ENCODE measurements around the gene SEL1L3. TPM values are rescaled to one million over a fixed set of nuclear protein-coding genes. Genes with fewer than 3 reads are reported as not detected.
"Not testable (repeated sequence)": the region's sequence is repeated elsewhere in the genome, so short reads cannot be mapped to it uniquely, and the experiment has no call there.

Gene SEL1L3
- polyA plus RNA-seq, 1 donor: 26.1 TPM

DNA sequence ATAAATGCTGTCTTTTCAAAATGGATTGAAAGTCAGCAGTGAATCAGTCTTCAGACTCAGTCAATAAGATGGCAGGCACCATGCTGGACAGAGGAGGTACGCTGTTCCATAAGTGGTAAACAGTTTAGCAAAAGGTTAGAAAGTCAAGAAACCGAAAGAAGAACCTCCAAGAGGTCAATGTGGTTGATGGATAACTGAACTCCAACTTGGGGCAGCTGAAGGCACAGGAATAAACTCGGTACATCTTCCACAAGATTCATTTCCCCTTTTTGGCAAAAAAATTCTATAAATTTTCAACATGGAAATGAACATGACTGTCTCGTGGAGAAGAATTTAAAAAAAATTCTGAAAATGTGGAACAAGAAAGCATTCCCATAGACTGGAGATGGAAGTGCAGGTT lies 18.4 kb upstream of the SEL1L3 start:
- DNase-seq: no peak

DNA sequence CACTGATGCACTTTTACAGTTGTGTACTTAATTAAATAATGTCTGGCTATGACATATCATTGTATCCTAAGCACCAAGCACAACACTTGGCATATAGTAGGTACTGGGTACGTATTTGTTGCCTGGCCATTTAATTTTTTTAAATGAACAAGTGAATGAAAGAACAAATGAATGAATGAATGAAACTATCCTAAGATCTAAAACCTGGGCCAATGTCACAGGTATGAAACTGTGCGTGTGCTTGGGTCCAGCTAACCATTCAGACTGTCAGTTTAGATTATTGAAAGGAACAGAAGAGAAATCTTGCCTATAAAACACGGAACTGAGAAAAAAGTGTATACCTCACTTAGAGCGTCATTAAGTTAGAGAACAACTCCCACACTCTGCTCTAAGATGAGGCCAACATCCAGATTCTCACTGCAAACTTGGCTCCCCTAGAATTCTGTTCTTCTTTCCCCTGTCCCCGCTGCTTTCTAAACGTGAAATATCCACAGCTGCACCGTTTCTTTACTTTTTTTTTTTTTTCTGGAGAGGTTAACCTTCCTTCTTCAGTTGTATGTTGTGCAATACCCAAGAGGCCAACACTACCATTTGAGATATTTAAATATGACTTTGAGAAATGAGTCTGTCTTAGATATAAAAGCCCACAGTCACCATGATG lies 17.3 kb upstream of the SEL1L3 start:
- no peak for DNase-seq

DNA sequence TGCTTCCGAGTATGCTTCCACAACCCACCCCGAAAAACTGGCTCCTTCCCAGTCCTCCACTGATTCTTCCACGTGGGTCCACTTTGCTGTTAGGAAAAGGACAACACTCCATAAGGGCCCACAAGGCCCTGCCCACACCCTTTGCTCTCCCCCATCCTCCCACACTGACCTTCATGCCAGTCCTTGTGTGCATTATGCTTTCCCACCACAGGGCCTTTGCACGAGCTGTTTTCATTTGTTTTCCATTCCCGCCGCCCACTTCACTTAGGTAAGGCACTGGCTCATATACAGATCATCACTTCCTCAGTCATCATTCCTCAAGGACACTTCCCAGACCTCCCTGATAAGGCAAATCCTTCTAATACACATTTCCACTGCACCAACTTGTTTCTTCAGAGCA lies 16.8 kb upstream of the SEL1L3 start:
- no peak for DNase-seq

DNA sequence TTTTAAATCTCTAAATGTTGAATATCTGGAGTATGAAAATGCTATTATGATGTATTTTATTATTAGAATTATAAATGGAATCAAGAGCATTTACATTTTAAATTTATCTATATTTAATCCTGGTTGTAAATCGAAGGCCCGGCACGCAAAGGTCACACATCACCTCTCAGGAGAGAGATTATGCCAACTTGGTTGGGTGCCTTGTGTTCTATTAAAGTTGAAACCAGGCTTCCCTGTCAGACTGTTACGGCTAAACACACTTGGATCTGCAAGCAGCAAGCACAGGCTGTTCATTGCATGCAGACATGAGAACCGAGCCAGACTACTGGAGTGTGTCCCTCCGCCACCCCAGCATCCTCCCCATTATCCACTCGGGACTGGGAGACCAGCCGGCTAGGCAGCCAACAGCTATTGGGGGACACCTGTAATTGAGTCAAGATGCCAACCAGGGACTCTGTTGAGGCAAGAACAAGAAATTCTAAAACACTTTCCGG lies 16.4 kb upstream of the SEL1L3 start:
- DNase-seq: no peak

DNA sequence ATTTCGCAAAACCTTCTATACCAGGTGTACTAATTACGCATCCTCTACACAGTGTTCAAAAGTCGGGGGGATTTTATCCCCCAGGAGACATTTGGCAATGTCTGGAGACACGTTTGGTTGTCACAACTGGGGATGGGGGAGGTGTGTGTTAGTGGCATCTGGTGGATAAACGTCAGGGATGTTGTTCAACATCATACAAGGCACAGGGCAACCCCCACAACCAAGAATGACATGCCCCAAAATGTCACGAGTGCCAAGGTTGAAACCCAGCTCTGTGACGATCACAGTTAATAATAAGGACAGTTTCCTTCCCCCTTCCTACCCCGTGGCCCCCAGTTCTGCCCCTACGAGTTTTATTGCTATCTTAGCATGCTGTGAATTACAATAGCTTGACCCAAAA lies 15.9 kb upstream of the SEL1L3 start:
- no peak for DNase-seq

DNA sequence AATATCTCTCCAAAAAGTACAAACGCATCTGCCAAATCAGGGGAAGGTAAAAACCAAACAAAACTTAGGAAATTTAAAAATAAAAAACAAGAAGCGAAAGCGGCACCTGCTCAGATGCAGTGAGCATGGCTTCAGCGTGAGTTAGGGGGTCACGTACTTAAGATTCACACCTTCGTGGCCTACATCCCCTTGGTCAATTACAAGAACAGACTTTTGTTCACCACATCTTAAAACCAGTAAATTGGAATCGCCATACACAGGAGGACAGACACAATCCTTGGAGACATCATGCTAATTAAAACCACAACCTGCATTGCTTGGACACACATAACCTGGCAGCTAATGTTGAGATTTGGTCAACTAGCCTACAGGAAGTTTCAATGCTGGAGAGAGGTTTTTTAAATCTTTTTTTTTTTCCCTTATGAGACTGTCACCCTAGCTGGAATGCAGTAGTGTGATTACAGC lies 12.5 kb upstream of the SEL1L3 start:
- no peak for DNase-seq

DNA sequence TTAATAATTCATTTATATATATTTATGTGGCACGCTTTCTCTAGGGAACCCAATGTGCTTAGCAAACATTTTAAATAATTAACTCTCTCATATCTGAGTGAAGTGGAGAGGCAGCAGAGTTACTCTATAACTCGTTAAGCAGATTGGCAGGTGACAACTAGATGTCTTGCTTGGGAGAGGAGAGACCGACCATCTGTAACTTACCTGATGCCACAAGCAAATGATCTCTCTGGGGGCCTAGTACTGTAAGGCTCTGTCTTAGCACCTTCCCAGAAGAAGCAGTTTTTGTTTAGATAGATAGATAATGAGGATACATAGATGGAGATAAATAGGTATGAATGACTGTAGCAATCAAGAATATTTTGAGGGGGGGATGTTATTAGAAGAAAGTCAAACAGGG lies 11.9 kb upstream of the SEL1L3 start:
- no peak for DNase-seq

DNA sequence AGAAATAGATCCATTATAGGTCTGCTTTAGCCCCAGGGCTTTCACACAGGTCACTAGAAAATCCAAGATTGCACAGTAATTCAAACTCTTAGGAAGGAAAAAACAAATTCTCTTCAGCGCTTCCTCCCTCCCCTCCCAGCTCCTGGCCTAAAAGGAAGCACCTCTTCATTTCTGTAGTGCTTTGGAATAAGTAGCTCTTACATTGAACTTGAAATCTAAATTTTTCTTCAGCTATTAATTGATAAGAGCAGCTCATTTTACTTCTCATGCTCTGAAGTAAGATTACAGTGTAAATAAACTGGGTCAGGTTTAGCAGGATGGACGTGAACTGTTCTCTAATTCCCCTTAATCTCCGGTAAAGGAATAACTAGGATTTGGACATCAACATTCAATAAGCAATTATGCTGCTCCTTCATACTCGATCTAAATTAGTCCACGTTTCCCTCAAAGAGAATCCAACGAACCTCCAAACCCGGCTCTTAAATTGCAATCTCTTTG lies 10.9 kb upstream of the SEL1L3 start:
- DNase-seq: no peak

DNA sequence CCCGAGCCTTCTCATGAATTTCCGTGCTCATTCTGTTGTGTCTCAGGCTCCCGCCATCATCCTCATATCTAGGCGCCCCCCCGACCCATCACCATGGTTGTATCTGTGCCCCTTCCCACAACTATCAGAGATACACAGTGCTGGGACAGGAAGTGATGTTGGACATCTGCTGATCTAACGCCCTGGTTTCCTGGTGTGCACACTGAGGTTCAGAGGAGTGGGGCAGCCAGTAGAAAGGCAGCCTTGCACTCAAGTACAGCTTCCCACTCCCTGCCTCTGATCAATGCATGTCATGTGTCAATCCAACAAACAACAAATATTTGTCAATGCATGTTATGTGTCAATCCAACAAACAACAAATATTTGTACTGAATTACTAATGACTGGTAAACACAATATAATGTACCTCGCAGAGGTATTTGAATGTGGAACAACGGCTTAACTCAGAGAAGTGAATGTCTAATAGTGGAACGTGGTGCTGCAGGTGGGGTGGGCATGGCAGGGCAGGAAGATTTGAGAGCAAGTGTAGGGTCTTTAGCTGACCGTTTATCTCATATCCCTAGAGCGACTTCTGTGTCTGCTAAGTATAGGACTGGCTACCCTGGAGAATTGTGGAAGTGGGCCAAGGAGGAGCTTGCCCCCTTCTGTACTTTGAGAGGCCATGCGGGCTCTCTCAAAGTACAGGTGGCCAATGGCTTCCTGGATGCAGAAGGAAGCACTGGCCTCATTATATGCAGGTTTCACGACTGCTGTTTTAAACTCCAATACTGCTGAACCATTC lies 10.3 kb upstream of the SEL1L3 start:
- DNase-seq: no peak

DNA sequence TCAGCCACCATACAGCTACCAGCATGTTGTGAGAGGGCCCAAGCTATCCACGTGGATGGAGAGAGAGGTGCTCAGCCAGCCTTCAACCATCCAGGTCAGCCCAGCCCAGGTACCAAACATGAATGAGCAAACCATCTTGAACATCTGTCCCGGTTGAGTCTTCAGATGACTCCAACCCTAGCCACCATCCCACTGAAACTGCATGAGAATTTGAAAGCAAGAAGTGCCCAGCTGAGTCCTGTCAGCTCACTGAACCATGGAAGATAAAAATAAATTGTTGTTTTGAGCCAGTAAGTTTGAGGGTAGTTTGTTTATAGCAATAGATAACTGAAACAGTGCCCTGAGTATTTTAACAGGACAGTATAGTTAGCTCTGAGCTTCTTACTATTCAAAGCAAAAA lies 7.3 kb upstream of the SEL1L3 start:
- no peak for DNase-seq

DNA sequence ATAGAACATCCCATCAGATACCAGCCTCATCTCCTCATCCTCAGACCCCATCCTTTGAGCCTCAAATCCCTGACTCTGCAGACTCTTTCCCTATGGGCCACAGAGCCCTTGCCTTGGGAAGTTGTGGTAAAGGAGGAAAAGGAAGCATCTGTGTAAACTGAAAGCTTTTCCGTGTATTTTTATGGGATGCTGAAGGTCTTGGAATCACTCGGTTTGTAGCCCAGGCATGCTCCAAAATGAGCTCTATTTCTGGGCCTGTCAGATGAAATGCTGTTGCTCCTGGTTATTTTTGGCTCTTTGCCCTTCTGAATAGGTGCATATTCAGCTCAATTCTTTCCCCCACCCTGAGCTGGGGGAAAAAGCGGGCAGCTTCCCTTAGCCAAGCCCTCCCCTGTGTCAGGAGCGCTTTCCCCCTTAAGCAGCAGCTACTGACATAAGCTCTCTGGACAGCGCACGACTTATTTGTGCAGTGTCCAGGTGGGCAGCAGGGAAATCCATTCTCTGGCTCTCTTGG lies 5.0 kb upstream of the SEL1L3 start:
- no peak for DNase-seq

DNA sequence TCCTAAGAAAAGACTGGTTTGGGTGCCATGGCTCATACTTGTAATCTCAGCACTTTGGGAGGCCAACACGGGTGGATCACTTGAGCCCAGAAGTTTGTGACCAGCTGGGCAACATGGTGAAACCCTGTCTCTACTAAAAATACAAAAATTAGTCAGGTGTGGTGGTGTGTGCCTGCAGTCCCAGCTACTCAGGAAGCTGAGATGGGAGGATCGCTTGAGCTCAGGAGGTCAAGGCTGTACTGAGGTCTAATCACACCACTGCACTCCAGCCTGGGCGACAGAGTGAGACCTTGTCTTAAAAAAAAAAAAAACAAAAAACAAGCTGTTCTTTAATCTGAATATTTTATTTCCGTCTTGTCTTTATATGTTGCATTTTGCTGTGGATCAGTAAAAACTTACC lies 3.6 kb upstream of the SEL1L3 start:
- not testable (repeated sequence) for DNase-seq

DNA sequence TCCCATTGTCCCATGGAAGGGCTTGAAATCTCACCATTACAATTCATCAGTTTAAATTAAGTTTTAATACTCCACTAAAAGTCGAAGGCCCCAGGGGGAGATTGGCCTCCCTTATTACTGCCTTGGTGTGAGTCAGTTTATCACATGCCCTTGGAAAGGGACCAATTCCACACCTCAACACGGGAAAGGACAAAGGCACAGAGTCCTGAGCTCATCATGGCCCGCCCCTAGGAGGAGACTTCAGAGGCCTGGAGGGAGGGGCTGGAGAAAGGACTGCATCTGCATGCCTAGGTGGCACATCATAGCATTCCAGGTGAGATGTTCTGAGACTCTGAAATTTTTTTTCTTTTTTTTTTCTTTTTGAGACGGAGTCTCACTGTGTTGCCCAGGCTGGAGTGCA lies 2.8 kb upstream of the SEL1L3 start:
- DNase-seq: no peak

DNA sequence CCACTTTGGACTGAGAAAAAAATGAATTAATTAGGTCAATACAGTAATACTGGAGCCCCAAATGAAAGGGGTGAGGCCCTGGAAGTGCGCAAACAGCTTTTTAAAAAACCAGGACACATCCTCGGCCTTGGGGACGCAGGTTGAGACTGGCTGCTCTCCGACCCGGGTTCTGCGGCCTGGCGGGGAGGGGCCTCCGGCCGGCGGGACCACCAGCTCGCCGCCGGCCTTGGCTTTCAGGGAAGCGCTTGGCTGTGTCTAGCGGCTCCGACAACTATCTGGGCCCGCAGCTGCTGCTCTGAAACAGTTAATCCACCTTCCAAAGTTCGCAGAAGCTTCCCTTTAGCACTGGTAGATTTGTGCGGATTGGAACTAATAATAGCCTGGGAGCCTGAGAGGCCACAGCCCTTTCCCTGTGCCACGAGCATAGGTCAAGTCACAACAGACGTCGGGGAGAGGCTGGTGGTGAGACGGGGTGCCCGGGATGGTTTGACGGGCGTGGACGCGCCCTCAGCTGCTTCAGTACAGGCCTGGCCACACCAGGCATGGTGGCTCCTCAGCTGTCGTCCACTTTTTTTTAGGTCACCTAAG lies 1.1 kb upstream of the SEL1L3 start:
- DNase-seq: no peak

DNA sequence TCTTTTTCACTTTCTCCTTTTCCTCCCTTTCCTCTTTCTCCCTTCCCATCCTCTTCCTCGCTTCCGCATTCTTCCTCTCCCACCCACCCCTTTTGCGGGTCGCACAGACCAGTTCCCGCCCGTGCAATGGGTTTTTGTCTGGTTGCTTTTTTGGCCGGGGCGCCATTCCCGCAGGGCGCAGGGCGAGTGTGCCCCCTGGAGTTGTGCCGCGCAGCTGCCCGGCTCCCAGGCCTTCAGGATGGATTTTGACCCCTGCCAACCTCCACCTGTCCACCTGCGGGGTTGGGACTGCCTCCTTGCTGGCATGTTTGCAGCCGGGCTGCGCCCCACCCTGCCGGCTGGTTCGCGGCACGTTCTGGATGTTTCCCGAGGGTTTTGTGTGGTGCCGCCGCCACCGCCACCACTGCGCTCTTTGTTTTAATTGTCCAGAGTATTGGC lies 578 bp upstream of the SEL1L3 start:
- no peak for DNase-seq

DNA sequence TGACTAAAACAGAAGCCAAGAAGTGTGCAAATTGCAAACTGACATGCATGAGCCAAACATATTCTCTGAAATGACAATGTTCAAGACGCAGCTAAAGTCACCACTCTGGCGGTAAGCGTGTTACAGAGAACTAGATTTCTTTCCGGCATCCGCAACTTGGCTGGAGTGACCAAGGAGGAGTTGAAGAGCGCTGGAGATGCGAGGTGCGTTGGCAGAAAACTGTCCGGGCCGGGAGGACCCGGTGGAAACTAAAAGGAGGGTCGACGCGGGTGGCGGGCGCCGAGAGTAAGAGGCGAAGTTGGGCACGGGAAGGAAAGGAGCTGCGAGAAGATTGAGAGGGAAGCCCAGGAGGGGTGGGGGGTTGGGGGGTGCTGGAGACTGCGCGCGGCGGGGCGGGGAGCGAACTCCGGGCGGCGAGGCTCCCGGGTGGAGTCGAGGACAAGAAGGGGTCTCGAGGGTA lies 807 bp downstream of the SEL1L3 start:
- DNase-seq: no peak

DNA sequence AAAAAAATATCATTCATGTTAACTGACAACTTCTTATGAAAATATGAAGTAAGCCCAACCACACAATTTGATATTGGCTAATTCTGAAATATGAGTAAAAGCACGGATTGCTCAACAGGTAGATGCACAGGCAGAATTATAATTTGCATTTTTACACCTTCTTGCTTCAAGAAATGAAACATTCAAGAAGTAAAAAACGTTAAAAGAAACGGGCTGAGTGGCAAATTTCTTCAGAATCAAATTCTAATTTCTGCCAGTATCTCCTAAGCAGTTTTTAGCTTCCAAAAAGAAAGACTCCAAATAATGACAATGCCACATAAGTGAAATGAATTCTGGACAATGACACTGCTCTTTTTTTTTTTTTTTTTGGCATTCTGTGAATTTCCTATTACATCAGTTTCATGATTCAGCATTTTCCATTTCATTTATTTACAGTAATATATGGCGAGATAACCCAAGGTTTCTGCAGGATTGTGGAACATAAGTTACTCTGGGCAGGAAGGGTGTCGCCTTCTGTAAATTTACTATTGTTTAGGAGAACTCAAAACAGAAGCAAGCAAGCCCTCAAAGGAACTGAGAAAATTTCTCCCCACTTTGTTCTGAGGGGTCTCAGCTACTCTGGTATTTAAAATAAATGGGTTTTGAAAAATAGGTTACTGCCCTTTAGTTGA lies 1.4 kb downstream of the SEL1L3 start:
- no peak for DNase-seq

DNA sequence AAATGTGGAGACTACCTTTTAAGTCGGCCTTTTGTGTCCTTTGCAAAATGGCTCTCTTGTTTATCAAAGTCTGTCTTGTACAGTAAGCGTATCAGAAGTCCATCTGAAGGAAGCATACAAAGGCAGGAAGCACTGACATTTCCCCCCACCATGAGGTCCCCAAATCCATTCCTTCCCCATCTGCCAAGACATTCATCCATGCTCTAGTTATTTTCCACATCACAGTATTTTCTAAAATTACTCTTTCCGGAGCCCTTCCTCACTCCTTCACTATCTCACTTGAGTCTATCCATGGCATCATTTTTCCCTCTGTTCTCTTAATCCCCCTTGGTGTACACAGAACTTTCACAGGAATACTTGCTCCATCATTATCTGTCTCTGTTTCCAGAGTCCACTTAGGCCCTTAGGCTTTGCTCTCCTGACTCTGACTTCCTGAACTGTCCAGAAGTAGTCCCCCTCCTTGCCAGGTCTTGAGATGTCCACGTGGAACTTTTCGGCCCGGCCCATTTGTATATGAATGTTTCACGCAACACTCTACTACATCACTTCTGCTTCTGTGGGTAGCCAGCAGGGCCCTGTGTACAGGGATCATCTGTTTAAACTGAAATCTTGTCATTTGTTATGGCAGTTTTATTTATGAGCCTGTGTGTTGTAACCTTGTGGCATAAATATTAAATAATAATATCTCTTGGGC lies 2.1 kb downstream of the SEL1L3 start:
- DNase-seq: no peak

DNA sequence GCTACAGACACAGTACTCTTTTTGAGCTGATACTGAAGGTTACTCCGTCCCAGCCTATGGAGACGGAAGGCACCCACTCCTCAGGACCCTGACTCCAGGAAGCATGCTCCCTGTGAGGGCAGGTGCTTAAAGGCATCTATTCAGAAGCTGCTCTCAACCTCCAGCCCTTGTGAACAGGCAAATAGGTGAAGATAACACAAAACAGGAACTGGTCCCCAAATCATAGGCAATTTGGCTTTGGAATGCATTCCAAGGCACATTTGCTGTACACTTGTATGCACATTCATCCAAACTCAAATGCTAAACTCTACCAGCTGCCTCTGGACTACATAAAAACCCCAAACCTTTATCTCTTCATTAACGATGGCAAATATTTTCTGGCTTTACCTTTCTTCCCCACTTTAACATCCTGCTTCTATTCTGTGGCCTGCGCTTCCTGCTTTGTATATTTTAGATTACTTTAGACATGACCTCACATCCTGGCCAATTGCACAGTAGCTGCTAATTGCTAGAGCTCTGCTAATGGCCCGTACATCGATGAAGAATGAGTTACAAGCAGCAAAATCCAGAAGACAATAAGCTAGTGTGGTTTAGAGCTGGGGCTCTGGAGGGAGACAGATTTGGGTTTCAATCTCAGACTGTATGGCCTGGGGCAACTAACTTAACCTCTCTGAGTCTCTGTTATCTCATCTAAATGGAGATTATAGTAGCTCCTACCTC lies 3.2 kb downstream of the SEL1L3 start:
- no peak for DNase-seq

DNA sequence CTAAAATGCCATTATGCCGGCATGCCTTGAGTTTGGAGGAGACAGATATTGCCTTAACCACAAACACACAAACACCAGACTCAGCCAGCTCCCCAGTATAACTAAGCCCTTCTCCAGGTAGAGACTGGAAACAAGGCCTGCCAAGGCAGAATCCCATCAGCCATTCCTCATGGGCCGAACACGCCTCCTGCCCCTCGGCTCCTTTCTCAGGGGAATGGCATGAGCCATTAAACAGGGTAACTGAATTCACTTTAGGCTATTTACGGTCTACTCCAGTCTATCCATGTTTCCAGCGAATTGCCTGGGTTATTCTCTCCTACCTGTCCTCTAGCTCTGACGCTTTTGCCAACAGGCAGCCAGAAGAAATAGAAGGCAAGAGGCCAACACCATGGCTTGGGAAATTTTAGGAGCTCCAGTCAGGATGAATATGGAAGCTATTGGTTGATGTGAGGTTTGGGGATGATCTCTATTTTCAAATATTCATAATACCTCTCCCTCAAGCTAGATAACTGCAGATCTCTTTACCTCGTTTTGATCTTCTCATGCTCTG lies 4.9 kb downstream of the SEL1L3 start:
- no peak for DNase-seq

All from left kidney (tissue), 2 donors.